Thoracic aorta (tissue), 2 donors: ENCODE results near the gene TTLL11. TPM values are rescaled to one million over a fixed set of nuclear protein-coding genes. Genes with fewer than 3 reads are reported as not detected.

ENCODE experiments used
- ATAC-seq: fragments of 150-250 bp; one replicate; pipeline ENCODE4 v1.8.0; 2017; ENCODE audit warnings: low read depth; ENCODE audit not compliant: insufficient number of reproducible peaks, low FRiP score
- DNase-seq: peaks from one replicate; pipeline ENCODE4 v3.0.0-alpha.2; 2020; ENCODE audit warnings: low spot score
- H3K27ac ChIP-seq, 2 donors: fragments of 200-600 bp; sonication (generic); 1 replicate in 1 of 2; 2 replicates in 1 of 2; pipeline ENCODE4 v1.5.1; 2016; ENCODE audit warnings: mild to moderate bottlenecking in 2 of 2, moderate library complexity in 2 of 2
- H3K27me3 ChIP-seq: fragments of 200-600 bp; sonication (generic); replicated peaks from 2 replicates; pipeline ENCODE4 v1.6.0; 2016; ENCODE audit warnings: mild to moderate bottlenecking; ENCODE audit not compliant: insufficient read depth
- H3K36me3 ChIP-seq: fragments of 200-600 bp; sonication (generic); one replicate; pipeline ENCODE4 v1.5.1; 2016
- H3K4me1 ChIP-seq, 2 donors: fragments of 200-600 bp; sonication (generic); 1 replicate in 1 of 2; 2 replicates in 1 of 2; pipeline versions ENCODE4 v1.5.1 to v1.6.0; 2016; ENCODE audit warnings: low read depth in 2 of 2, mild to moderate bottlenecking in 1 of 2; ENCODE audit not compliant: control insufficient read depth in 1 of 2
- H3K4me3 ChIP-seq: fragments of 200-600 bp; sonication (generic); 2 replicates; pipeline ENCODE4 v1.5.1; 2016; ENCODE audit warnings: mild to moderate bottlenecking
- H3K9me3 ChIP-seq: fragments of 200-600 bp; sonication (generic); 2 replicates; pipeline ENCODE4 v1.5.1; 2016
- total RNA-seq, 2 donors: library from RNA; depleted of rRNA; stranded (reverse); fragments of >200 nt; gene quantifications; one replicate each; pipeline versions ENCODE4 v1.1.0 to v1.2.3, GENCODE V29; 2016
- TF ChIP-seq, protein P1 (sequence below): fragments of 200-600 bp; sonication (generic); IDR thresholded peaks from one replicate; pipeline ENCODE4 v1.5.1; 2019; ENCODE audit warnings: antibody characterized with exemption

TTLL11 gene
- total RNA-seq, 2 donors from 2014 or later = 25.7 to 31.2 TPM

DNA sequence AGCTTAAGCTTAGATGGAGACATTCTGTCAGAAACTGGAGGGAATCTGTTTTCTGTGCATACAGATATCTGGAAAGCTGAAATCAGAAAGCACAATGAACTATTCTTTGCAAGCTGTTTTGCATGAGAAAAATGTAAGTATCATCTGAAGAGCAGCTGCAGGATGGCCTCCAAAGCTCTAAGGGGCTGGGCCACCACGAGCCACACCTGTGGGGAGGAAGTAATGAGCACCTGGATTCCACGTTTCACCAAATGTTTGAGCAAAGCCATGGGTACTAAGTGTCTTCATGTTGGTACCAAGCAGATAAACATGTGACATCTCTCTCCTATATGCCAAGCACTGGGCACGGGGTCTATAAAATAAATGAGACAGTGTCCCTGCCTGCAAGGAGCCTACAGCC, 199.3 kb downstream of the TTLL11 start:
- no peaks in the 10 kb centered on the region for H3K27me3 ChIP-seq
- no peaks in the 10 kb centered on the region for H3K9me3 ChIP-seq
- H3K36me3 ChIP-seq = no peaks in the 10 kb centered on the region
- no peak overlapping the region for H3K4me3 ChIP-seq
- no peak for ATAC-seq
- TF ChIP-seq, protein P1, sequence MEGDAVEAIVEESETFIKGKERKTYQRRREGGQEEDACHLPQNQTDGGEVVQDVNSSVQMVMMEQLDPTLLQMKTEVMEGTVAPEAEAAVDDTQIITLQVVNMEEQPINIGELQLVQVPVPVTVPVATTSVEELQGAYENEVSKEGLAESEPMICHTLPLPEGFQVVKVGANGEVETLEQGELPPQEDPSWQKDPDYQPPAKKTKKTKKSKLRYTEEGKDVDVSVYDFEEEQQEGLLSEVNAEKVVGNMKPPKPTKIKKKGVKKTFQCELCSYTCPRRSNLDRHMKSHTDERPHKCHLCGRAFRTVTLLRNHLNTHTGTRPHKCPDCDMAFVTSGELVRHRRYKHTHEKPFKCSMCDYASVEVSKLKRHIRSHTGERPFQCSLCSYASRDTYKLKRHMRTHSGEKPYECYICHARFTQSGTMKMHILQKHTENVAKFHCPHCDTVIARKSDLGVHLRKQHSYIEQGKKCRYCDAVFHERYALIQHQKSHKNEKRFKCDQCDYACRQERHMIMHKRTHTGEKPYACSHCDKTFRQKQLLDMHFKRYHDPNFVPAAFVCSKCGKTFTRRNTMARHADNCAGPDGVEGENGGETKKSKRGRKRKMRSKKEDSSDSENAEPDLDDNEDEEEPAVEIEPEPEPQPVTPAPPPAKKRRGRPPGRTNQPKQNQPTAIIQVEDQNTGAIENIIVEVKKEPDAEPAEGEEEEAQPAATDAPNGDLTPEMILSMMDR = no peak
- DNase-seq = no peak
- no peak overlapping the region for H3K27ac ChIP-seq
- peaks cover 0 to 16% of the 10 kb centered on the region in 2 donors for H3K4me1 ChIP-seq

DNA sequence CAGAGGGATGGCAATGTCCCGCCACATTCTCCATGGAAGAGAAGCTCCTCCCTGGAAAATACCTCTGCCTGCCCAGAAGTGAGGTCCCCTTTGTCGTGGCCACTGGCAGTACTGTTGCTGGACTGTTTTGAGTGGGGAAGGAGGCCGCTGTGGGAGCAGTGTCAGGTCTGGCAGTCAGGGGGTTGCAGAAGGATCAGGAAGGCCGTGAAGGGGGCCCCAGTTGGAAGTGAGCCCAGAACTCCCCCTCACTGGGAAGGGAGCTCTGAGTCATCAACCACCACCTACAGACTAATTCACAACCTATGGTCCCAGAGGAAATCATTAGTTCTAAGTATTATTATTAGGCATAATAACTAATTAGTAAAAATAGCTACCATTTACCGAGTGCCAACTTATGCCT, 200.4 kb downstream of the TTLL11 start:
- peaks cover 0 to 13% of the 10 kb centered on the region in 2 donors for H3K4me1 ChIP-seq
- ATAC-seq (no peak), DNase-seq (no peak)
- no peak overlapping the region for H3K4me3 ChIP-seq
- no peak overlapping the region for H3K27ac ChIP-seq
- H3K36me3 ChIP-seq = no peaks in the 10 kb centered on the region
- no peaks in the 10 kb centered on the region for H3K27me3 ChIP-seq
- H3K9me3 ChIP-seq = no peaks in the 10 kb centered on the region
- TF ChIP-seq, protein P1 = no peak

DNA sequence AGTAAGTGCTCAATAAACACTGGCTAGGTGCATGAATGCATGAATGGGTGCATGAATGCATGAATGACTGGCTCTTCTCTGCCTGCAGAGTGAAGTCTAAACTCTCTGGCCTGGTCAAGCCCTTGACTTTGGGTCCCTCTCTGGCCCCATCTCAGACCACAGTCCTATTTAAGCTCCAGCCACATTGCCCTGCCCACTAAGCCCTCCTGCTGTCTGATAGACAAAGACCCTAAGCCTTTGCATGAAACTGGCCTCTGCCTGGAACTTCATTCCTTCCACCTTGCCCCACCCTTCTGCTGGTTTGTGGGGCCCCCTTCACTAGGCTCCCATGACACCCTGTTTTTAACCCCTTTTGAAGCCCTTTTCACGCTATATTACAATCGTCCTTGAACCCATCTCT, 202.4 kb downstream of the TTLL11 start:
- no peak for ATAC-seq
- TF ChIP-seq, protein P1 = no peak

DNA sequence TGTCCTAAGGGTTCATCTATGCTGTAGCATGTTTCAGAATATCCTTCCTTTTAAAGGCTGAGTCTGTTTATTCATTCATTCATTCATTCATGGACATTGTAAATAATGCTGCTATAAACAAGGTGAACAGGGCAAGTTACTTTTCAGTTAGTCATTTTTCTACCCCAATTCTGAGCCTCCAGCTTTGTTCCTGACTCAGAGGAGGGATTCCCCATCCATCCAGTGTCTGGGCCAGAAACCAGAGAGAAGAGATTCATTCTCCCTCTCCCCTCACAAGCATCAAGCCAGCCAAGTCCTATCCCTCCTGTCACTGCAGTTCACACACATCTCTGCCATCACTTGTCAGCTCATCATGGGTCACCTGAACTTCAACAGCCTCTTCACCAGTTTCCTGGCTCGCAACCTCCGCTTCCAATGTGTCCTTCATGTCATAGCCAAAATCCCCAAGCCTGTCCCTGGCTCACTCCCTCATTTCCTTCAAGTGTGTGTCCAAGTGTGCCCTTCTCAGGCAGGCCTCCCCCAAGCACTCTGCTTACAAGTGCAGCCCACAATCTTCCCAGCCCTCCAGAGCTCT, 203.0 kb downstream of the TTLL11 start:
- Histone ChIP-seq H3K4me1 (peaks cover 0 to 9% of the 10 kb centered on the region in 2 donors), H3K27ac (no peak overlapping the region), H3K4me3 (no peak overlapping the region), H3K27me3 (no peaks in the 10 kb centered on the region), H3K9me3 (no peaks in the 10 kb centered on the region), H3K36me3 (no peaks in the 10 kb centered on the region)
- ATAC-seq (no peak), DNase-seq (no peak)
- TF ChIP-seq, protein P1 = no peak

More for the DNA sequence above, 202.4 kb downstream of the TTLL11 start:
- Histone ChIP-seq H3K27me3 (no peaks in the 10 kb centered on the region), H3K9me3 (no peaks in the 10 kb centered on the region), H3K36me3 (no peaks in the 10 kb centered on the region), H3K27ac (no peak overlapping the region), H3K4me1 (peaks cover 0 to 5% of the 10 kb centered on the region in 2 donors), H3K4me3 (no peak overlapping the region)
- no peak for DNase-seq

DNA sequence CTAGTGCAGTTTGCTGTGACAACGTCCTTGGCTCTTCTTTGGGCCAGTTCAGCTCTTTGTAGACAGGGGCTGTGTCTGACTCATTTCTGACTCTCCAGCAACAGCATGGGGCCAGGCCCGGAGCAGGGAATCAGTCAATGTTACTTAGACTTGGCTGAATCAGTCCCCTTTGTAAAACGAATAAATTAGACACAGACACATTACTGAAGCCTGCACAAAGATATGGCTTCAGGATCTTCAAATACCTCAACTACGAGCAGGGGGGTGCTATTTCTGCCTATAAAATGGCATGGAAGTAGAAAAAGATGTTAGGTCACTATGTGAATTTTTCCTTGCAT, 204.7 kb downstream of the TTLL11 start:
- H3K4me3 ChIP-seq = no peak overlapping the region
- TF ChIP-seq, protein P1 = no peak
- H3K36me3 ChIP-seq = no peaks in the 10 kb centered on the region
- no peaks in the 10 kb centered on the region for H3K27me3 ChIP-seq
- ATAC-seq = no peak
- H3K27ac ChIP-seq = no peak overlapping the region
- DNase-seq = no peak
- H3K4me1 ChIP-seq = peaks cover 5 to 26% of the 10 kb centered on the region in 2 donors
- H3K9me3 ChIP-seq = no peaks in the 10 kb centered on the region
